MG63 (cell line): ENCODE results near the gene CDC42BPG. TPM values are rescaled to one million over a fixed set of nuclear protein-coding genes. Genes with fewer than 3 reads are reported as not detected.

Source experiments
- DNase-seq: peaks from one replicate; pipeline ENCODE4 v3.0.0-alpha.2; 2020
- H3K27me3 ChIP-seq: fragments of 250-450 bp; sonication (Bioruptor Pico); 2 replicates; pipeline ENCODE4 v1.5.1; 2020; ENCODE audit warnings: mild to moderate bottlenecking, moderate library complexity
- H3K36me3 ChIP-seq: fragments of 250-450 bp; sonication (Bioruptor Pico); 2 replicates; pipeline ENCODE4 v1.5.1; 2020; ENCODE audit warnings: mild to moderate bottlenecking, moderate library complexity
- H3K4me3 ChIP-seq: fragments of 250-450 bp; sonication (Bioruptor Pico); 2 replicates; pipeline ENCODE4 v1.5.1; 2020; ENCODE audit warnings: mild to moderate bottlenecking, moderate library complexity
- H3K9me3 ChIP-seq: fragments of 250-450 bp; sonication (Bioruptor Pico); 2 replicates; pipeline ENCODE4 v1.5.1; 2020; ENCODE audit warnings: mild to moderate bottlenecking, moderate library complexity
- total RNA-seq: library from RNA; depleted of rRNA; stranded (reverse); fragments of >200 nt; shearing (Covaris generic); gene quantifications from 2 replicates; pipeline ENCODE4 v1.2.3, GENCODE V29; 2014; ENCODE audit warnings: low replicate concordance

The CDC42BPG gene
- total RNA-seq, 1 experiment from 2014 or later, result 0.36 TPM

DNA sequence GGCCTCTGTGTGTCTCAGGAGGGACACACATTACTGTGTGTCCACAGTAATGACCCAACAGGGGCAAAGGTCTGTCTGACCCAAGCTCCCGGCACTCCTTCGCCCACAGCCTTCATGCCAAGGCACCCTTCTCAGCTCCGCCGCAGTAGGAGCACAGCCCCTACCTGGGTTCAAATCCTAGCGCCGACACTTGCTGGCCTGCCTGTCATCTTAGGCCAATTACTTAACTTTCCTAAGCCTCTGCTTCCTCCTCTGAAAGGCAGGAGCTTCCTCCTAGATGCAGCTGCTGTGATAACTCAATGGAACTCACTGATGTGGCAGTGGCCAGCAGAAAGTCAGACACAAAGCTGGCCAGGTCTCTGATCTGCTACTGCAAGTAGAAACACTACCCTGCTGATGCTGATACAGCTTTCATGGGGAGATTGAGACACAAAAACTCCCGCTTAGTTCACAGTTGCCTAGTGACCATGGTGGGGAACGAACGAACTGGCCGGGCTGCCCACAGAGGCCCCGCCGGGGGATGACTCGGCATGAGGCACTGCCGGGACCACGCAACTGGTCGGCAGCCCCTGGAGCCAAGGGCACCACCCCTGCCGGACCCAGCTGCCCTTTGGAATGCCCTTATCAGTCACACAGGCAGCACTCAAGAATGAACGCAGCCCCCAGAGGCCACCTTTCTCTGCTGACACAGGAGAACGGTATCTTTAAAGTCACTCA, 25.9 kb upstream of the CDC42BPG start:
- Histone ChIP-seq H3K27me3 (no peaks in the 10 kb centered on the region), H3K9me3 (no peaks in the 10 kb centered on the region), H3K36me3 (peaks cover 62% of the 10 kb centered on the region), H3K4me3 (no peak overlapping the region)
- DNase-seq, result peak; percentile 67

DNA sequence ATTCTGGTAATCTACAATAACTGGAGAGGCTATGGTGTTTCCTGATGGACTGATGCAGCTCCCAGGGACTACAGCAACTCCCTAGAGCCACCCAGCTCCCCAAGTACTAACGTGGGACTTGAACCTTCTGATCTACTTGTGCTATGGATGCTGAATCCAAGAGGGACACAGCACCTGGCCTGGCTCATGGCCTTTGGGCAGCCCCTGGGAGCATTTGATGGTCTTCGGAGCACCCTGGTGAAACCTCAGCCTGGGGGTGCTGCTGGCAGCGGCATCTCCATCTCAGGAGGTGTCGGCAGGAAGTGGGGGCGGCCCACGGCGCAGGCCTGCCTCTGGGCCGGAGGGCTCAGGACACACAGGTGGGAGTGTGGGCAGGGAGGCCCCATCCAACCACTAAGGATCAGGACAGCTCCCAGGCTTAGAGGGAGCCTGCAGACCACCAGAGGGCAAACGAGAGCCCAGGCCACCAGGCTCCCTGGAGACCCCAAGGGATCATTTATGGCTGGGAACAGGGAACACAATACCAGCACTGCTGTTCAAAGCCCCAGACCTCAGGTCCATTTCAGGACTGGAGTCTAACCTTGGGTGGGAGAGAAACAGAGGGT, 25.2 kb upstream of the CDC42BPG start:
- Histone ChIP-seq H3K36me3 (peaks cover 56% of the 10 kb centered on the region), H3K4me3 (no peak overlapping the region), H3K27me3 (no peaks in the 10 kb centered on the region), H3K9me3 (no peaks in the 10 kb centered on the region)
- DNase-seq, result no peak

GRCh38 chr11:64868904-64869570, 24.6 kb upstream of the CDC42BPG start:
- Histone ChIP-seq H3K9me3 (no peaks in the 10 kb centered on the region), H3K36me3 (peaks cover 50% of the 10 kb centered on the region), H3K4me3 (no peak overlapping the region), H3K27me3 (no peaks in the 10 kb centered on the region)
- DNase-seq, result peak; percentile 94

GRCh38 chr11:64867748-64868462, 23.5 kb upstream of the CDC42BPG start:
- H3K36me3 ChIP-seq, result peaks cover 45% of the 10 kb centered on the region
- DNase-seq, result no peak
- H3K27me3 ChIP-seq, result no peaks in the 10 kb centered on the region
- no peaks in the 10 kb centered on the region for H3K9me3 ChIP-seq
- no peak overlapping the region for H3K4me3 ChIP-seq

DNA sequence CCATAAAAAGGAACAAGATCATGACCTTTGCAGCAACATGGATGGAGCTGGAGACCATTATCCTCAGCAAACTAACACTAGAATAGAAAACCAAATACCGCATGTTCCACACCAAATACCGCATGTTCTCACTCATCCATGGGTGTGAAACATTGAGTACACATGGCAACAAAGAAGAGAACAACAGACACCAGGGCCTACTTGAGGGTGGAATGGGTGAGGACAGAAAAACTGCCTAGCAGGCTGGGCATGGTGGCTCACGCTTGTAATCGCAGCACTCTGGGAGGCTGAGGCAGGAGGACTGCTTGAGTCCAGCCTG, 21.7 kb upstream of the CDC42BPG start:
- Histone ChIP-seq H3K4me3 (no peak overlapping the region), H3K9me3 (no peaks in the 10 kb centered on the region), H3K27me3 (no peaks in the 10 kb centered on the region), H3K36me3 (peaks cover 39% of the 10 kb centered on the region)
- no peak for DNase-seq

DNA sequence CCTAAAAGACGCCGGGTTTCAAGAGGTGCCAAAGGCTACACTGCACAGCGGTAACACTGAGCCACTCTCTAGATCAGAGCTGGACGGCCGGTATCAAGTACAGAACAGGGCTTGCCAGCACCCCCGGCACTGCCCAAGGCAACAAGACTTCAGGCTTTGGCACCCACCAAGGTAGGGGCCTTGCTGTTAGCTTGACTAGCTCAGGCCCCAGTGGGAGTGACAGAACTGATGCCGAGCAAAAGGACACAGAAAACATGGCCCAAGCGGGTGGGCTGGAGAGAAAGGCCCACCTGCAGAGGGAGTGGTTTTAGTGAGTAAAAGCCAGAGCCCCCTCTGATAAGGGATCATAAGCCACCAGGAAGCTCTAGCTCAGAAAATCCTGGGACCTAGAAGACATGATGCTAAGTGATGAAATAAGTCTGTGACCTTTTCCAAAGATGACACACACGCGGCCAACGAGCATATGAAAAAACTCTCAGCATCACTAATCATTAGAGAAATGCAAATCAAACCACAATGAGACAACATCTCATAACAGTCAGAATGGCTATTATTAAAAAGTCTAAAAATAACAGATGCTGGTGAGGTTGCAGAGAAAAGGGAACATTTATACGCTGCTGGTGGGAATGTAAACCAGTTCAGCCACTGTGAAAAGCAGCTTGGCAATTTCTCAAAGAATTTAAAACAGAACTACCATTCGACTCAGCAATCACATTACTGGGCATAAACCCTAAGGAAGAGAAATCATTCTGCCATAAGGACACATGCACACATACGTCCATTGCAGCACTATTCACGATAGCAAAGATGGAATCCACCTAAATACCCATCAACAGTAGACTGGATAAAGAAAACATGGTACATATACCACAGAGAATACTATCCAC, 21.1 kb upstream of the CDC42BPG start:
- Histone ChIP-seq H3K9me3 (no peaks in the 10 kb centered on the region), H3K4me3 (no peak overlapping the region), H3K27me3 (no peaks in the 10 kb centered on the region), H3K36me3 (peaks cover 37% of the 10 kb centered on the region)
- no peak for DNase-seq

DNA sequence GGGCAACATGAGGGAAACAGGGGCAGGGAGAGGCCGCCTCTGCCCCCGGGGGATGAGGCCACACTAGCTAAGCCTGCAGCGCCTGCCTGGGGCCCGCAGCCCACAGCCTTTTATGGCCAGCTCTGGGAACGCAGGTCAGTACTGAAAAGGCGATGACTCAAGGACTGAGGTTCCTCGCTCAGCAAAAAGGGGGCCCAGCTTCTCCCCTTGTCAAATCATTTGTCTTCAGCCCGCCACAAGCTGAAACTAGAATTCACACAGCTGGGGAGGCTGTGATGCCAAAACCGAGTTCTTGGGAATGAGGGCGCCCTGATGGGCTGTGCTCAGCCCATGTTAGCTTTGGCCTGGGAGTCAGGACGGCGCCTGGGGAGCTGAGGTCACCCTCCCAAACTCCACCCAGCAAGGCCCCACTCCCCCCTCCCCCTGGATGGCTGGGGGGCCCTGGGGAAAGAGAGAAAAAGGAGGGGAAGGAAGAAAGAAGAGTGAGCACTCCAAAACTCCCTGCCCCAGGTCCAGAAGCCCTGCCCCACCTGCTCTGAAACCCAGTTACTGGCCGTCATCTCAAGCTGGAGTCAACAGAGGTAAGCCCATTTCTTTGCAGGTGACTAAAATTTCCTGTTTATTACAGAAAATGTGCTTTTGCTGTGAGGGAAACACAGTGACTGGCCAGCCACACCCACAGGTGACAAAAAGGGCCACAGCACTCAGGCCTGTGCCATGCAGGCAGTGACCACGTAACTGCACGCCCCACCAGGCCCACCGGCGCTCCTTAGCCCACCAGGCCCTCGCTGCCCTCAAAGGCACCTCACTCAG, 20.2 kb upstream of the CDC42BPG start:
- H3K9me3 ChIP-seq, result no peaks in the 10 kb centered on the region
- peaks cover 41% of the 10 kb centered on the region for H3K36me3 ChIP-seq
- H3K4me3 ChIP-seq, result no peak overlapping the region
- DNase-seq, result peak; percentile 94
- no peaks in the 10 kb centered on the region for H3K27me3 ChIP-seq

DNA sequence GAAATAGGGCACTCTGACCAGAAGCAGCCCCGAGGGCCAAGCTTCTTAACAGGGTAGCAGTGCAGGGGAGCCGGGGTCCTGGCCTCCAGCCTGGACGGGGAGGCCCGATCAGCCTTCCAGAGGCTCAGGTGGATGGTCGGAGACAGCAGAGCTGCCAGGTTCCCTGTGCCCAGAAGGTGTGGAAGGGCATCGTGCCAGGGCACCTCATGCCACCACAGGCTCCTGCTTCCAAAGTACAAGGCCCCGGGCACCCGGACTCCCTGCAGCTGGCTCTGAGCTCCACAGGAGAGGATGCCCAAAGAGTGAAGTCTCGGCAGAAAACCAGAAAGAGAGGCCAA, 19.7 kb upstream of the CDC42BPG start:
- no peaks in the 10 kb centered on the region for H3K27me3 ChIP-seq
- no peaks in the 10 kb centered on the region for H3K9me3 ChIP-seq
- H3K4me3 ChIP-seq, result no peak overlapping the region
- peak; percentile 37 for DNase-seq
- peaks cover 45% of the 10 kb centered on the region for H3K36me3 ChIP-seq

DNA sequence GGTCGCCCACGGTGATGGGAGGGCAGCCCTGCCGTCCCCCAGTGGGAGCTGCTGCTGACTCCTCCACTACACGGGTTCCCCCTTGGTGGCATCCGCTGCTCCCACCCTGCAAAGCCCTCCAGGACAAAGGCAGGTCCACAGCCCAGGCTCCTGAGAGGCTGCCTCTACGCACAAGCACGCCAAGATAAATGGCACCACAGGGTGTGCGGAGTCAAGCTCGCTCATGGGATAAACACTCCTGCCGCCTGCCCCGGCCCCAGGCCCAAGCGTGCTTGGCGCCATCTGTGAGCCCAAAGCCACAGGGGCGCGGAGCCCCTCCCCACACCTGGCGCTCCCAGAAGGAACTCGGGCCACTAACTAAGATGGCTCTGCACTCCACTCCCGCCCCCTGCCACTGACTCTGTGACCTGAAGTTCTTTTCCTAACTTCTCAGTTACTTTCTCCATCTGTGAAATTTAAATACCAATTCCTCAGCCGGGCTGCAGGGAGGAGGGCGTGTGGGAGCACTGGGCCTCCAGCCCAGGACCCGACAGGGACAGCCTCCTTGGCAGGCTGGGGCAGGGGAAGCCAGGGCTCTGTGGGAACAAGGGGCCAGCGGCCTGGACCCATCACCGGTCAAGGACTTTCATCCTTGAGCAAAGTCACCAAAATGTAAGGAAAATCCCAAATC, 19.1 kb upstream of the CDC42BPG start:
- Histone ChIP-seq H3K27me3 (no peaks in the 10 kb centered on the region), H3K4me3 (no peak overlapping the region), H3K36me3 (peaks cover 50% of the 10 kb centered on the region), H3K9me3 (no peaks in the 10 kb centered on the region)
- DNase-seq, result peak; percentile 43

GRCh38 chr11:64862987-64863390, 18.5 kb upstream of the CDC42BPG start:
- DNase-seq, result no peak
- no peaks in the 10 kb centered on the region for H3K27me3 ChIP-seq
- H3K36me3 ChIP-seq, result peaks cover 47% of the 10 kb centered on the region
- H3K4me3 ChIP-seq, result no peak overlapping the region
- no peaks in the 10 kb centered on the region for H3K9me3 ChIP-seq

- Histone ChIP-seq H3K27me3 (no peaks in the 10 kb centered on the region), H3K36me3 (peaks cover 47% of the 10 kb centered on the region), H3K4me3 (no peak overlapping the region), H3K9me3 (no peaks in the 10 kb centered on the region)
- no peak for DNase-seq
Measured at GRCh38 chr11:64861227-64861975, 16.9 kb upstream of the CDC42BPG start.

GRCh38 chr11:64859542-64860414, 15.3 kb upstream of the CDC42BPG start:
- Histone ChIP-seq H3K4me3 (no peak overlapping the region), H3K9me3 (no peaks in the 10 kb centered on the region), H3K36me3 (peaks cover 49% of the 10 kb centered on the region), H3K27me3 (no peaks in the 10 kb centered on the region)
- no peak for DNase-seq

DNA sequence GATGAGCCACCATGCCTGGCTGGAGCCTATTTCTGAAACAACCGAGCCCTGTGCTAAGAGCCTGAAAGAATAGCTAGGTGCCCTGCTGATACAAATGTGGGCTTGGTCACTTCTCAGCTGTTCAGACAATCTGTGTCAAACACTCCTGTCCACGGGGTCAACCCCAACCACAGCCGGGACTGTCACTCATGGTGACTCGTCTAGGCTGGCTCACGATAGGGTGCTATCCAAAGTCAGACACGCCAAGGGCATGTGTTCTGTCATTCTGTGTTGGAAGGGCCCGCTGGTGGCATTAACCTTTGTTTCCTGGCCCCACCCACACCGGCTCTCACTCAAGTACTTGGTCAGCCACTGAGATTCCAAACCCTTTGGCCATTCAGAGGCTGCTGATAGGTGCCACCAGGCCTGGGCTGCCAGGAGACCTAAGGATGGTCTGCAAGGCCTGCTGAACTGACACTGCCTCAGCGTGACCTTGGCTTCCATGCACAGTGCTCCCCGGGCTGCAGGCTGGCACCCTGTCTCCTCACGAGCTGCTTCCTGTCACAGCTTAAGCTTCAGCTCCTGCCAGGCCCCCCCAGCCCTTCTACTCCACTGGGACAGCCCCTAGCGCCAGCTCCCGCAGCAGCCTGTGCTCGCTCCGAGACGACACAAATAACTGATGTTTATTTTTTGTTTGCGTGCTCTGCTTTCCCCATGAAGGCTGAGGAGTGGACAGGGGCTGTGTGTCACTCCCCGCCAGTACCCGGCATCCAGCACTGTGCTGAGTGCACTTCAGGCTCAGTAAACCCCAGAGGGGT, 14.2 kb upstream of the CDC42BPG start:
- Histone ChIP-seq H3K27me3 (no peaks in the 10 kb centered on the region), H3K9me3 (no peaks in the 10 kb centered on the region), H3K4me3 (no peak overlapping the region), H3K36me3 (peaks cover 59% of the 10 kb centered on the region)
- DNase-seq, result no peak
